GM18505 (cell line): ENCODE measurements around the gene FAT1.

Experiments used
- ATAC-seq: cut with Tn5 transposase; IDR thresholded peaks from one replicate; pipeline ENCODE4 v1.9.1; 2021; ENCODE audit not compliant: unreplicated experiment
- POLR2A ChIP-seq: IDR thresholded peaks from 4 replicates; pipeline ENCODE4 v1.6.1; 2011; ENCODE audit warnings: borderline replicate concordance; ENCODE audit not compliant: insufficient read depth, insufficient read length; ENCODE audit errors: extremely low read depth

FAT1 gene

GRCh38 chr4:186561748-186562147, 161.9 kb downstream of the FAT1 start:
- no peak for TF ChIP-seq POLR2A
- ATAC-seq = no peak

GRCh38 chr4:186560647-186561046, 163.0 kb downstream of the FAT1 start:
- TF ChIP-seq POLR2A = no peak
- no peak for ATAC-seq

- TF ChIP-seq POLR2A = no peak
- ATAC-seq = no peak
These were observed 166.2 kb downstream of the FAT1 start for GRCh38 chr4:186557486-186557885.

- TF ChIP-seq POLR2A = no peak
- no peak for ATAC-seq
These were observed 166.6 kb downstream of the FAT1 start for GRCh38 chr4:186557061-186557460.

GRCh38 chr4:186554914-186555827, 168.5 kb downstream of the FAT1 start, which contains the start of gene MTNR1A:
TSS of gene MTNR1A (minus strand) at chr4:186555567. CDS start at chr4:186555365, 202 bp downstream.
- no peak for TF ChIP-seq POLR2A
- ATAC-seq = no peak

- ATAC-seq = no peak
- TF ChIP-seq POLR2A = no peak
These were observed 169.1 kb downstream of the FAT1 start for GRCh38 chr4:186554539-186554913.

- no peak for TF ChIP-seq POLR2A
- no peak for ATAC-seq
These were observed 169.9 kb downstream of the FAT1 start for GRCh38 chr4:186553717-186554116.

GRCh38 chr4:186551849-186552248, 171.8 kb downstream of the FAT1 start:
- ATAC-seq = no peak
- no peak for TF ChIP-seq POLR2A

- no peak for TF ChIP-seq POLR2A
- ATAC-seq = no peak
These were observed 178.2 kb downstream of the FAT1 start for GRCh38 chr4:186545436-186545835.

GRCh38 chr4:186543206-186543605, 180.4 kb downstream of the FAT1 start:
- no peak for TF ChIP-seq POLR2A
- ATAC-seq = no peak

GRCh38 chr4:186541801-186542200, 181.9 kb downstream of the FAT1 start:
- no peak for ATAC-seq
- no peak for TF ChIP-seq POLR2A

- no peak for ATAC-seq
- no peak for TF ChIP-seq POLR2A
These were observed 185.7 kb downstream of the FAT1 start for GRCh38 chr4:186537843-186538521.
